Activated T-cell treated with anti-CD3 and anti-CD28 coated beads for 48 hours (primary cell): ENCODE data around the gene RSAD1.

Source experiments
- DNase-seq: peaks from one replicate; pipeline ENCODE4 v3.0.0-alpha.2; 2020; ENCODE audit warnings: low read depth

Gene RSAD1

DNA sequence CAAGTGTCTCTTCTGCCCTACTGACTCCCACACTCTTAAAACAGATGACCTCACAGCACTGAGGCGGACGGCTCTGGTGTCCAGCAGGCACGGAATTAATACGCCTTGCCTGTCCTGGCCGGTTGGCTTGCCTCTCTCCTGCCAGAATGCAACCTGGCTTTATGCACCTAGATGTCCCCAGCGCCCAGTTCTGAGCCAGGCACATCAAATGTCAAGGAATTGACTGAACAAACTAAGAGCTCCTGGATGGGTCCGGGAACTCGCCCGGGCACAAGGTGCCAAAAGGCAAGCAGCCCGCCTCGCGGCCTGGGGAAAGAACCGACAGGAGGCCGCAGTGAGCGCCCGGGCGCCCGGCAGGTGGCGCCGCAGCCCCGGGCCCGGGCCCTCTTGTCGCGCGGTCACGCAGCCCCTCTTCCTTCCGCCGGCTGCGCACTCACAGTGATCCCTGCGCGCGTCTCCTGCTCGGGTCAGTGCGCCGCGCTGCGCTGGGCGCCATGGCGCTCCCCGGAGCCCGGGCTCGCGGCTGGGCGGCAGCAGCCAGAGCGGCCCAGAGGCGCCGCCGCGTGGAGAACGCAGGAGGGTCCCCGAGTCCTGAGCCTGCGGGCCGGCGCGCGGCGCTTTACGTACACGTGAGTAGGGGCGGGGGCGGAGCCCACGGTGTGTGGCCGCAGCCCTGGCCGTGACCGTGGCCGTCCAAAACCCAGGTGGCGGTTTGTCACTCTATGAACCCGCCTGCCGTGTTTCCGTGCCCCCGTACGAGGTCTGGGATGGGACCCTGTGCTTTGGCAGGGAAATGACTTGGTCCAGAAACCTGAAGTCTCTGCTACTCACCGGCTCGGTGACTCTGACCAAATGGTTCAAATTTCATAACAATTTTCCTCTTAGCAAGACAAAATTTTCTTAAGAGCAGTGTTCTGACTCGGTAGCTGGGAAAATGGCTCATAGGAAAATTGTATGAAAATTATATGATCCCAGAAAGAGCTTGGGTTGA, at the start of gene RSAD1:
Gene RSAD1, plus strand, starts transcription at position 470 of the 991 bp plus-strand sequence. Its CDS starts 25 bp downstream, at position 495.
- peak; percentile 86 for DNase-seq

DNA sequence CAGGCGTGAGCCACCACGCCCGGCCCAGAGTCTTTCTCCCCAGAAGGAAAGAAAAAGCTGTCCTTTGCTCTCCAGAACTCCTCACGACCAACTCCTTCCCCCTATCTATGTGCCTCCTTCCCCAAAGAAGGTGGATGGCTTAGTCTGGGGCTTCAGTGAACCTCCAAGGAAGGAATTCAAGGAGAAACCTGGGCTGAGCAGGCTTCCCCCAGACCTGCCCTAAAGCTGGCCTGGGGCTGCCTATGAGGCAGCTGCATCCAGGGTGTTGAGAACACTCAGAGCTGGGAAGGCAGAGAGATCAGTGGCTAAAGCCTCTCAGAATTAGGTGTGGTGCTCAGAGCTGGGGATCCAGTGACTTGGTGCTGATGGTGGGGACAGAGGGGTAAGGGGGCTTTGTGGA, 48.9 kb upstream of the RSAD1 start:
- no peak for DNase-seq

DNA sequence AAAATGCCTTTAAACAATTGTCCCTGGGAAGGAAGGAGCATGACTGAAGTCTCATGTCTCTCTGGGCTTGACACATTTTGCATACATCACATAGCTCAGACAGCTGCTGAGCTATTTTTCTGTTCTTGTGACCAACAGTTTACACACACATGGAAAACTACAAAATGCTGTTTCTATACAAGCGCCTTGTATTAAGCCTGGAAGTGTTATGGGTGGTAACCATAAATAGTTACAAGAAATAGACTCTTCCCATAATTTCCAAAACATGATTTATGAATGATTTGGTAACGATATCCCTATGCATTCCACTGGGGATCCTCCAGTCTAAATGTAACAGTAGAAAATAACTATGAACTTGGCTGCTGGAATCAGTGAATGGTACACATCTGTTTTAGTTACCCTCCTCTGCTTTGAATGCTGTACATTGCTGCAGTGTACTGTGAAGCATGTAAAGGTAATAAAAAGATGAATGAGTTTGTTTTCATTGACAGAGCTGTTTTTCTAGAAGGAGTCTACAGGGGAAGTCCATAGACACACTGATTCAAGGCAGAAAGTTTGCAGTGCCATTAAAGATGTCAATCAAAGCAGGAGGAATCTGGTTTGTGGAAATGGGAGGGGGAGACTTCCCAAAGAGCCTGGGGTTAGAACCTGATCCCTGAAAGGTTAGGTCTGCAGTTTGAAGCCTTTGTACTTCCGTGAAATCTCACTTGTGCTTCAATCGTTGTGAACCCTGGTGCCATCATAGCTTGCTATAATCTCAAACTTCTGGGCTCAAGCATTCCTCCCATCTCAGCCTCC, 47.6 kb upstream of the RSAD1 start:
- no peak for DNase-seq

DNA sequence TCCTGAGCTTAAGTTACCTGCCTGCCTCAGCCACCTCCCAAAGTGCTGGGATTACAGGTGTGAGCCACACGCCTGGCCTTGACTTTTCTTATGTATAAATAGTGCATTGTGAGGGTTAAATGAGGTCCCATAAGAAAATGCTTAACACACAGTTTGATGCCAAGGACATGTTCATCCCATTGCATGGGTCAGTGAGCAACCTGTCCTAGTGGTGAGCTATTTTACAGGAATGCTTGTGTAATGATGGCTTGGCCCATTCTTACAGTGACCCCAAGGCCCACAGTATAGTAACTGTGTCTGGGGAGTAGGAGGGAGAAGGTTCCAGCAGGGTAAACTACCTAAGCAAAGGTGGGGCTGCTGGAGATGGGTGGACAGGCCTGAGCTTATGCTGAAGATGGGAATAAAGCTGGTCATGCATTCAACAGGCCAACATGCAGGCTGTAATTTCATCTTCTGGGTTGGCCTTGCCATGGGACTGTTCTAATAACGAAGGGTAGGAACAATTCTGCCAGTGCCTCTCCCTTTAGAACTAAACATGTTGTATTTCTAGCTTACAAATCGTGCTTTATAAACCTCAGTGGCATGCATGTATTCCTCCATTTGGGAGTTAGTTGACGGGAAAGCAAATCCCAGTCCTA, 46.4 kb upstream of the RSAD1 start:
- no peak for DNase-seq

DNA sequence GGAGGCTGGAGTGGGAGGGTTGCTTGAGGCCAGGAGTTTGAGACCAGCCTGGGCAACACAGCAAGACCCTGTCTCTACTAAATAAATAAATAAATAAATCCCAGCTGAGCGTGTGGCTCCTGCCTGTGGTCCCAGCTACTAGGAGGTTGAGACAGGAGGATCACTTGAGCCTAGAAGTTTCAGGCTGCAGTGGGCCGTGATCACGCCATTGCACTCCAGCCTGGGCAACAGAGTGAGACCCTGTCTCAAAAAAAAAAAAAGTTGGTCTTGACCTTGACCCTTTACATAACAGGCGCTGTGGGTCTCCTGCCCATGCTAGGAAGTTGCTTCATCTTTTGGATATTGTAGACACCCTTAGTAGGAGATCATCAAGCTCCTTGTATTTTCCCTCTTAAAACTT, 41.3 kb upstream of the RSAD1 start:
- no peak for DNase-seq

DNA sequence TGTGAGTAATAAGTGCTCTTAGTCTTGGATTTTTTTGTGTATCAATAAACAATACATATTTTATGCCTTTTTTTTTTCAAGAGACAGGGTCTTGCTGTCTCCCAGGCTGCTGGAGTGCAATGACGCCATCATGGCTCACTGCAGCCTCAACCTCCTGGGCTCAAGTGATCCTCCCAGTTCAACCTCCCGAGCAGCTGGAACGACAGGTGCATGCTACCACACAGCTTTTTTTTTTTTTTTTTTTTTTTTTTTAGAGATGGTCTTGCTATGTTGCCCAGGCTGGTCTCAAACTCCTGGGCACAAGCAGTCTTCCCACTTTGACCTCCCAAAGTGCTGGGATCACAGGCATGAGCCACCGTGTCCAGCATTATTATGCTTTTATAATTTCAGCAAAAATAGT, 39.7 kb upstream of the RSAD1 start:
- no peak for DNase-seq

DNA sequence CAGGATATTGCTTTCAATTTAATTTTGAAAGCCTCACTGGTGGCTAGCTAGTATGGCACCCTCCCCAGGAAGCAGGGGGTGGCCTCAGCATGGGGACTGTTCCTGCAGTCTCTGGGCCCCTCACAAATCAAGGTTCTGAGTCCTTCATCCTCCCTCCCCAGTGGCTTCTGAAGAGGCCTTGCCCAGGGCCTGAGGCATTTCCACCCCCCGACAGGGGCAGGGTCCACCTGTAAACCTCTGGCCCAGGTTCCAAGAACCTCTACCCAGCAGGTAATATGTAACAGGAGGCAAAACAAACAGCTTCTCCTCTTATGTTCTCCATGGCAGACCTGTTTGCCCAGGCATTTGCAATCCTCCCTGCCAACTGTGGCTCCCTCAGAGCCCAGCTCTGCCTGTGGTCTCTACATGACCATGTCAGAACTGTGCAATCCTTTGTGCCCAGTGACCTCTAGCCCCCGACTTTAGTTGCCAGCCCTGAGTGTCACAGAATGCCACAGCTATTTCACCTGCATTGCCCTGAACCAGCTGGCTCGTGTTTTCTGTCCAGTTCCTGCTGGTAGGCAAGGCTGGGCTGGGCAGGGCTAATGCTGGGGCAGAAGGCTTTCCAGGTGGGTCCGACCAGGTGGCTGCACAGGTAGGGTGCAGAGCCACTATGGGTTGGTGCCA, 38.4 kb upstream of the RSAD1 start:
- no peak for DNase-seq

DNA sequence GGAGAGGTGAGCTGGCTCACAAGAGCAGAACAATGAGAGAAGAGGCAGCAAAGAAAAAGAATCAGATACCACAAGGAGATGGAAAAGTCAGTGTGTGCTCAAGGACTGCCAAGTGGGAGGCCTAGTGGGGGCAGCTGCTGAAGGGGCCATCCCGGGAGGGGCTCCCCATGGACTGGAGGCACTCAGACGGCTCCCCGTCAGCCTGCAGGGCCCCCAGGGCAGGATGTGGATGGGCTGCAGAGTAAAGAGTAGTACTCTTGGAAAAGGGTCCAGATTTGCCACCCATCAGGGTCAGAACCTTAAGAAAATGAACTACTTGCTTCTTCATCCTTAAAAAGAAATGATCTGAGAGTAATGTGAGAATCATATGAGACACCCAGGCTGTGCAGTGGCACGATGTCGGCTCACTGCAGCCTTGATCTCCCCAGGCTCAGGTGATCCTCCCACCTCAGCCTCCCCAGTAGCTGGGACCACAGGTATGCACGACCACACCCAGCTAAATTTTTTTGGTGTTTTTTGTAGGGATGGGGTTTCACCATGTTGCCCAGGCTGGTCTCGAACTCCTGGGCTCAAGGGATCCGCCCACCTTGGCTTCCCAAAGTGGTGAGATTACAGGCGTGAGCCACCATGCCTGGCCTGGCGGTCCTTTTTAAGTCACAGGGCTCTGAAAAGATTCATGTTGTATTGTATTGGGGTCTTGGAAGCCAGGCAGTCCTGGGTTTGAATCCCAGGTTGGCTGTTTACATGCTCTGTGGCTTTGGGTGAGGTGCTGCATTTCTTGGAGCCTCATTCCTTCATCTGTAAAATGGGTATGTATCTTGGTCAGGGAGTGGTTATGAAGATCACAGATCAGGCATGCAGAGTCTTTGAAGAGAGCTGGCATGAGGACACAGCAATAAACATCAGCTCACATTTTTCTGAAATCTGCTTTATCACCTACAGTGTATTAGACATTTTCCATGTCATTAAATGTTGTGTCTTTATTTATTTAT, 37.5 kb upstream of the RSAD1 start:
- DNase-seq: no peak

DNA sequence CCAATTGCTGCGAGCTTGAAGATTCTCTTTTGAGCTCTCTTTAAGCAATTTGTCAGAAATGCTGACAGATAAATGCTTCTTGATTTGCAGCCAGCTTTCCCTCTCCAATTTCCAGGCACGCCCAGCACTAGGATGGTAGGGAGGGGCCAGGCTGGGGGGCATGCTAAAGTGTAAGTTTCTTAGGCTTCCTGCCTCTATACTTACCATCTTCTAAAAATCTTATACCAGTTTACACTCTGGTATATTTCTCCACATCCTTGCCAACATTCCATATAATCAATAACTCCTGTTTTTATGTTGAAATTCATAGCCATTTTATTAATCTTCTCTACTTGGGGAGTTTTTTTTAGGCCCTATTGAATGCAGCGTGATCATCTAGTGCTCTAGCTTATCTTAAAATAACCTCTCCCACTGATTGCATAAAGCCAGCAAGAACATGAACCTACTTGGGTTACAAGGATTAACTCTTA, 35.1 kb upstream of the RSAD1 start:
- no peak for DNase-seq

DNA sequence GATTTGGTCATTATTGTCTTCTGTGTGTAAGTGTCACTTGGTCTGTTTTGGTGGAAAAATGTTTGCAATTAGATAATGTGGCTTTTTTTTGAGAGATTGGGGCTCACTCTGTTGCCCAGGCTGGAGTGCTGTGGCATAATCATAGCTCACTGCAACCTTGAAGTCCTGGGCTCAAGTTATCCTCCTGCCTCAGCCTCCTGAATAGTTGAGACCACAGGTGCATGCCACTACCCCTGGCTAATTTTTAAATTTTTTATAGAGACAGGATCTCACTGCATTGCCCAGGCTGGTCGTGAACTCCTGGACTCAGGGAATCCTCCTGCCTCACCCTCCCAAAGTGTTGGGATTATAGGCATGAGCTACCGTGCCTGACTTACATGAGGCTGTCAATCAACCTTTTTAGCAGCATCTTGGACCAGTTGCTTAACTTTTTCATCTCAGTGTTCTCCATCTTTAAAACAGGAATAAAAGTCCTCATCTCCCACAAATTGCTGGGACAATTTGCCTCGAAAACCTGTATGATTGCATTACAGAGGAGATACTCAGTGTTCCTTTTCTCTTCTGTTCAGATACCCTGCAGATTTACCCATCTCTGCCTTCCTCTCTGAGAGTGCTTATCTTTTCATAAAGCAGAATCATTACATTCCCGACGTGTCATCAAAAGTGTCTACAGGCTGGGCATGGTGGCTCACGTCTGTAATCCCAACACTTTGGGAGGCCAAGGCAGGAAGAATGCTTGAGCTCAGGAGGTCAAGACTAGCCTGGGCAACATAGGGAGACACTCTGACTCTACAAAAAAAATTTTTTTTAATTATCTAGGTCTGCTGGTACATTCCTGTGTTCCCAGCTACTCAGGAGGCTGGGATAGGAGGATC, 33.6 kb upstream of the RSAD1 start:
- no peak for DNase-seq

DNA sequence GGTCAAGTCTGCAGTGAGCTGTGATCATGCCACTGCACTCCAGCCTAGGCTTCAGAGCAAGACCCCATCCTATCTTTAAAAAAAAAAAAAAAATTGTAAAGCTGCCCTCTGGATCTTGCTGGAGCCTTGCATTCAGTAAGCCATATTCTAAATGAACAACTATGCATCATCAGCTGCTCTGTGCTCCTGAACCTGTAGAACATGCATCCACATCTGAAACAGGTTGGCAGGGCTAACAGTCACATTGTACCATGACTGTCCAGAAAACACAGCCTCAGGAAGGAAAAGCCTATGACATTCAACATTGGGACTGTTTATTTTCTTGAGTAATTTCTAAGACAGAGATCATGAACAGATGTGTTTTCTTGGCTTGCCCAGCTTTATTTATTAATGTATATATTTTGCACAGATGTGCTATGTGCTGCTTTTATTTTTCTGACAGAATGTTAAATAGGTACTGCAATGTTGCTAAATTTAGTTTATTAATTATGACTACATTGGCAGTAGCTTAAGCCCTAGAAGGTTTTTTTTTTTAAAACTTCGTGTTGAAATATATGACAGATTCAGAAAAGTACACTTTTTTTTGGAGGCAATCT, 32.8 kb upstream of the RSAD1 start:
- no peak for DNase-seq

DNA sequence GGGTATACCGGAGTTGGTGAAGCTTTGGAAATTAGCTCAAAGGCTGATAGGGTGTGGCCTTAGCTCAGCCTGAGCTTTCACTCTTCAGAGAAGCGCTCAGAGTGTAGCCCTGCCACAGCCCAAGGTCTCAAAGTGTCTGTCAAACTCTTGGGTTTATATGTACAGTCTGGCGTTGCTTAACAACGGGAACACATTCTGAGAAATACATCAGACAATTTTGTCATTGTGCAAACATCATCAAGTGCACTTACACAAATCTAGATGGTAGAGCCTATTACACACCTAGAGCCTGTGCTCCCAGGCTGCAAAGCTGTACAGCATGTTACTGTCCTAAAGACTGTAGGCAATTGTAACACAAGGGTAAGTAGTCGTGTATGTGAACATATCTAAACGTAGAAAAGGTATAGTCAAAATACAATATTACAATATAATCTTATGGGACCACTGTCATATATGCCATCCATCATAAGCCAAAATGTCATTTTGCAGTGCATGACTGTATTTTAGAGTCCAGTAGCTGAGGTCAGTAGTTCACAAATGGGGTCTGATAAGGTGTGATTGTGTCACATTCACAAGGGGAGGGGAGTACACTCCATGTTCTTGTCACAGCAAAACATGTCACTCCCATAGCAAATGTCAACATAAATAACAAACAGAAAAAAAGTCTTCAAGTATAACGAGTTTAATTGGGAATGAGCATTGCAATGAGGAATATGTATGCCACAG, 30.6 kb upstream of the RSAD1 start:
- no peak for DNase-seq

DNA sequence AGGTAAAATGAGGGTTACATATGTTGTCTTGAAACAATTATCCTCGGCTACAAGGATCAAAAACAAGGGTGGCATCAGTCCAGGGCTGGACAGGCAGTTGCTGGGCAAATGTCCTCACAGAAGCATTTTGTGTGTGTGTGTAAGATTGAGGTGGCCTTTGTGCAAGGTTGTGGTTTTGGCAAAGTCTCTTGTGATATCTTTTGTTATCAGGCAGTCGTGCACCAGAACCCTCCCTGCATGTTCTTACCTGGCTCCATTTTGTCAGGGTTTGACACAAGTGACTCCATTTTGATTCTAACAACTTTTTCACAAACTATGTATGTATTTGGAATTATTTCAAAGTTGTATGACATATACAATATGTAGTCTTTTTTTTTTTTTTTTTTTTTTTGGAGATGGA, 30.0 kb upstream of the RSAD1 start:
- DNase-seq: no peak

DNA sequence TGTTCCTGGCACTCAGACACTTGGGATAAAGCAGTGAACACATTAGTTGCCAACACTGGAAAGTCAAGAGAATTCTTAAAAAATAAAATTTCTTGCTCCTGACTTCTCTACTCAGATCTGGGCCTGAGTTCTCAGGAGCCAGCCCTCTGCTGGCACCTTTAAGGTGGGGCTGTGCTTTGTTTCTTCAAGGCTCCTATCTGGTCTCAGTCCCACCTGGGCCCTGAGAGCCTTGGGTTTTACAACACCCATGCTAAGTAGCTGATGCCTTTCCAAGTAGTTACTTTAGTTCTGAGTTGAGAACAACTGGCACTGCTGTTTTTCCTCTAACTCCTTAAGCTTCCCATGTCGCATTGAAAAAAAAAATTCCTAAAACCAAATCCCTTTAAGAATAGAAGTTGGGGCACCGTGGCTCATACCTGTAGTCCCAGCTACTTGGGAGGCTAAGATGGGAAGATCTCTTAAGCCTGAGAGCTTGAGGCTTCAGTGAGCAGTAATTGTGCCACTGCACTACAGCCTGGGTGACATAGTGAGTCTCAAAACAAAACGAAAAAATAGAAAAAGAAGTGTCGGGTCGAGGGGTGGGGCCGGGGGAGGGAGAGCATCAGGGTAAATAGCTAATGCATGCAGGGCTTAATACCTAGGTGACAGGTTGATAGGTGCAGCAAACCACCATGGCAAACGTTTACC, 26.6 kb upstream of the RSAD1 start:
- DNase-seq: no peak

DNA sequence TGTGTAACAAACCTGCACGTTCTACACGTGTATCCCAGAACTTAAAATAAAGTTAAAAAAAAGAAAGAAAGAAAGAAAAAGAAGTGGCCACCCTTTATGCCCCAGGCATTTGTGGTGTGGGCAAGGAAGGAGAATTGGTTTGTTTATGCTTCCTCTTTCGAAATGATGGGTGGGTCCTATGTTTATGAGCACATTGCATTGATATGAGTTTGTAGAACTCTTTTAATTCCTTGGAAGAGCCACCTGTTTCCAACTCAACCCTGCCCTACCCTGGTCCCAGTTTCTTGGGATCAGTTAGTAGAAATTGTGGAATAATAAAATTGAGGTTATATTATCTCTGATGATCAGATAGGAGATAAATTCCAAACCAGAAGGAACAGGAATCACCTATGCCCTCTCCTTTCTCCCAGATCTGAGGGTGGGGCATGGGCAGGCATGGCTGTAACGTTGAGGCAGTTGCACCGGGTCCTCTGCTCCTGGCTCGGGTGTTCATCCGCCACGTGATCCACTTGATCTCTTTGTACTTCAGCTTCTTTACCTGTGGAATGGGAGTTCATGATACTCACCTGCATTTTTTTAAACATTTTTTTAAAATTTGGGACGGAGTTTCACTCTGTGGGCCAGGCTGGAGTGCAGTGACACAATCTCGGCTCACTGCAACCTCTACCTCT, 25.9 kb upstream of the RSAD1 start:
- no peak for DNase-seq

DNA sequence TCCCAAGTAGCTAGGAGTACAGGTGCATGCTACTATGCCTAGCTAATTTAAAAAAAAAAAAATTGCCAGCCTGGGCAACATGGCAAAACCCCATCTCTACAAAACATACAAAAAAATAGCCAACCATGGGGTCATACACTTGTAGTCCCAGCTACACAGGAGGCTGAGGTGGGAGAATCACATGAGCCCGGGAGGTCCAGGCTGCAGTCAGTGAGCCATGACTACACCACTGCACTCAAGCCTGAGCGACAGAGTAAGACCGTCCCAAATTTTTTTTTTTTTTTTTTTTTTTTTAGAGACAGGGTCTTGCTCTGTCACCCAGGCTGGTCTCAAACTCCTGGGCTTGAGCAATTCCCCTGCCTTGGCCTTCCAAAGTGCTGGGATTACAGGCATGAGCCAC, 24.8 kb upstream of the RSAD1 start:
- DNase-seq: no peak

DNA sequence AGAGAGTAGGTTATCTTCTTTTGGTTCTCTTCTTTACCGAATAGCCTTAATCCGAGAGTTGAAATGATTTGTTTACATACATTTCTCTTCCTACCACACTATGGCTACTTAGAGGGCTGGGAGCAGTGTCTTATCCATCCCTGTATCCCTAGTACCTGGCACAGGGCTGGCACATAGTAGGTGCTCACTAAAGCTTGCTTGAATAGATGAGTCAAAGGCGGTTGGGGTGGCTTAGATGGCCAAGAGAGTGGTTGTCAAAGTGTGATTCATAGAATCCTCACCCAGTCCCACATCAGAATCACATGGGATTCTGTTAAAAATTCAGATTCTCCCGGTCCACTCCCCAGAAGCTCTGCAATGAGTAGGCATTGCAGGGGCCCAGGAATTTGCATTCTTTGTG, 21.0 kb upstream of the RSAD1 start:
- DNase-seq: no peak
